GM18502 (cell line): ENCODE measurements around the gene ANGEL1.
A peak's percentile ranks its signal among the peaks of the same experiment; 100 is the strongest.

ENCODE experiments used
- ATAC-seq: cut with Tn5 transposase; IDR thresholded peaks from one replicate; pipeline ENCODE4 v1.9.1; 2021; ENCODE audit warnings: mild to moderate bottlenecking; ENCODE audit not compliant: unreplicated experiment, poor library complexity

Gene ANGEL1

DNA sequence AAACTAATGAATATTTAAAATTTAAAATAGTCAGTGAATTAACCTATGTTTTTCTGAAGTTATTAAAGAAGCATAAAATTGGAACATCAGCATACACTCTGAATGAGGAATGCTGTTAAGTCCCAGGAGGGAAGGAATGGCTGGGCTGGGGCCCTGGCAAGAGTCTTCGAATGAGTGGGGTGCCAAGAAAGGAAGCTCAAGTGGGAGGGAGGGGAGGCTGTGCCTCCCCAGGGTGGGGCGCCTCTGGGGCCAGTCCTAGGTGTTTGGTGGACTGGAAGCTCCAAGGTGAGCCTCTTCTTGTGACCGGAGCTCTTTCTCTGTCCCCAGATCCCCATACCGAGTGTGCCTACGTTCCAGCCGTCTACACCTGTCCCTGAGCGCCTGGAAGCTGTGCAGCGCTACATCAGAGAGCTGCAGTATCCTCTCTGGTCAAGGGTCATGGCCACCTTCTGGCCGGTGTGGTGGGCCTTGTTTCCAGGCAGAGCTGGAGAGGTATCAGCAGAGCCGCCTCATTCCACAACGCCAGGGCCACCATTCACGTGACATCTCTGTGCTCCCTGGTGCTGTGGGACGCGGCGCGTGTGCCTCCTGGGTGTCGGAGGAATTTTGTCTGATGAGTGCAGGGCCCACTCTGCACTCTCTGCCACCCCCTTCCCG is 42.9 kb downstream of the ANGEL1 start:
- no peak for ATAC-seq

DNA sequence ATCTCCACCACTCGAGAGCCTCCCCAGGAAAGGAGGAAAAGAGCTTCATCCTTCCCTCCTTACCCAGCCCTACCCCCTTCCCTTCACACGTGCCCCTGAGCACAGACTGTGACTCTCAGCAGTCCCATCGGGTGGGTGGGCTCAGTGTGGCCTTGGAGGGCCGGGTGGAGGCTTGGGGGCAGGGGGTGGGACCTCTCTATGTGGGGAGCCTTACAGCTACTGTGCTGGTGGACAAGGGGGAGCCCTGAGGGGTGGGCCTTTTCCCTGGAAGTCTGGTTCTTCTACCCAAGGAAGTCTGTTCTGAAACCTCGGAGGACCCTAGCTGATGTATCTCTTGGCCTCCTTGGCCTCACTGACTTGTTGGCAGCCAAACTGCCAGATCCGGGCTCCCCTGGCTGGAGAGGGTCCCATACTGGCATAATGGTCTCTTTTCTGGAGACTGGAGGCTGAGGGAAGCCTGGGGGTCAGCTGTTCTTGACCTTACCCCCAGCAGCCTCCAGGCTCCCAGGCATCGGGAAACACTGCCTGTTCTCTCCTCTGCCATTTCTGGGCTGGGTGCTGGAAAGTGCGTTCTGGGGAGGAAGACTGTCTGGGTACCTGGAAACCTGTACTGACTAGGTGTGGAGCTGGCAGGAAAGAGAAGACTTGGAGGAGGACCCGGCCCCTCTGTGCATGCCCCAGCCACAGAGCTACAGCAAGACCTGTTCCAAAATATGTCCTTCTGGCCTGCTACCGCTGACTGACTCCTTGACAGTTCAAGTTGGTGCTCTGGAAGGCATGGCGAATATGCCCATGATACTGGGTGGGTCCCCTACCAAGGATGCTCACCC is 43.8 kb downstream of the ANGEL1 start:
- no peak for ATAC-seq

DNA sequence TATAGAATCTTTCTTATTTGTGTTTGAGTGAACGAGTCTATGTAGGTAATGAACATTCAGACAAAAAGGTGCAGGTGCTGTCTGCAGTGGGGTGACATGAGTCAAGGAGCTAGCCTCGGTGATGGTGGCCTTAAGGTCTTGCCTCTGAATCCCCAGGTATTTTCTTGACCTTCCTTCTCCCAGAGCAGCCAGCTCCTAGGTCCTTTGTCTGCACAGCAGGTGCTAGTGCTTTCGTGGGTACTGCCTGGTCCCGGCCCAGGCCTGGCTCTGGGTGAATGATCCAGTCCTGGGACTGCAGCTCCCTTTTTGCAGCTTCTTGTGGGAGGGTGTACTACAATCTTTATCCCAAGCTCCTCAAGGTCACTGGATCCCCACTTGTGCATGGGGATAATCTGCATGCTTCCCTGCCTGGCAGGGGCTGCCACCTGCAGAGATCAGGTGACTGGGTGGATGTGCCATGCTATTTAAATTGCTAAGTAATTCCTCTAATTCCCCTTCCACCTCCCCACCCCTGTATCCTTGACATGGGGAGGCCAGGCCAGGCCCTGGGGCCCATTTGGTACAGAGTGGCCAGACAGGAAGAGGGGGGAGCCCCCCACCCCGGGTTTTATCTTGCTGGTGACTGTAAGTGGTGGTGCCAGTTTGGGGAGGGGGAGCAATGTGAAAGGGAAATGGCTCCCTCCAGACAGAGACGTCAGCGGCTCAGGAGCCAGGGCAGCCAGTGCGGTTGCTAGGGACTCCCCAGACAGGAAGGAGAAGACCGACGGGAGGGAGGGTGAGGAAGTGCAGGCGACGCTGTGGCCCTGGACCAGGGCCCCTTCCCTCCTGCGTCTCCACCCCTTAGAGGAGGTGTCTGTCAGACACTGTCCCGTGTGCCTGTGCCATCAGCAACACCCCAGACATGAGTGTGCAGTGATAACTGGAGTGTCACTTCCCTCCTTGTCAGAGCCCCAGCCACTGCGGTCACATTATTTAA is 44.7 kb downstream of the ANGEL1 start:
- peak; percentile 94 for ATAC-seq

DNA sequence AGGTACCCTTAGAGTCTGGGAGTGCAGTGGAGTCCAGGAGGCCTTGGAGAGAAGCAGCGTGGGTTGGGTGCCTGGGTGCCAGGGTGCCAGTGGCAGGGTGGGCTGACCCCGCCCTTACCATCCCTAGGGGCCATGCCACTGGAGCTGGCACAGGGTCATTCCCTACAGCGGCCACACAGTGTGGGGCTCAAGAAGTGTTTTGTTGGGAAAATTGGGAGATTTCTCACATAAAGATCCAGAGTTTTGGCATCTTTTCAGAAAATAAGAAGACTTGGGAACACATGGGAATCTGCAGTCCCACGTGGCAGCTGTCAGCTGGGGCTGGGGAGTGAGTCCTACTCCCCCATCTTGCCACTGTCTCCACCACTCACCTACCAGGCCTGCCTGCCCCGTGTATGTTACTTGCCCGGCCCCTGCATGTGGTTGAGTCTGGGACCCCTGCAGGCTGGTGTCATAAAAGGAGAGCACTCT is 47.2 kb downstream of the ANGEL1 start:
- ATAC-seq, result no peak

DNA sequence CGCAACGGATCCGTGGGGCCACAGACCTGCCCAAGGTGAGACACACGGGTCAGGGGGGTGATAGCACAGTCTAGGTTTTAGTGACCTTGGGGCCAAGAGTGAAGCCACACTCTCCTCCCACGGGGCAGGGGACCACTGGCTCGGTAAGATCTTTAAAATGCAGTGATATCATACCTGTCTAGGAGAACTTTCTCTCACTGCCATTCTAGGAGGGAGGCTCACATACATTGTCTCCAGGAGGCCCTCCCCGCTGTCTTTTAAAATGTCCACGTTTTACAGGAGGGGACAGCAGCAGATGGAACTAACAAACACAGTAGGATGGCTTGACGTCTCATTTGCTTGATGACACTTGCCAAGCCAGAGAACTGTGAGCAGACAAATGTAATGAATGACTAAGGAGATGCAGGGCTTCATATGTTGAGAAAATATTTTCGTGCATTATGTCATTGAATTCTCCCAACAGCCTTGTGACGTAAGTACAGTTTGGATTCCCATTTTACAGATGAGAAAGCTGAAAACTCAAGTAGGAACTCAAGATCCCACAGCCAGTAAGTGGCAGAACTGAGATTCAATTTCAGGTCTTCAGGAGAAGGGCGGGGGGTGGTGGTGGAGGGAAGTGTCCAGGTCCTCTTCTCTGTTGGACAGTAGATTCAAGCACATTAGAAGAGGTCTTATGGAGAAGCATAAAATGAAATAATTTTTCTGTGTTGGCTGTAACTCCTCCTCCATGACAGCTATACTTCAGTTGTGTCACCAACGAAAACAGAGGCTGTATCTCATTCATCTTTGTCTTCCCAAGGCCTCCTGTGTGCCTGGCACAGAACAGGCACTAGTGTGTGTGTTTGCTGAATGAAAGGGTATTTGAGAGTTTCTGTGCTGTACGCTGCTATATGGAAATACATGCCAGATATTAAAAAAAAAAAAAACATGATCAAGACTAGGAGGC is 49.3 kb downstream of the ANGEL1 start:
- ATAC-seq, result no peak

DNA sequence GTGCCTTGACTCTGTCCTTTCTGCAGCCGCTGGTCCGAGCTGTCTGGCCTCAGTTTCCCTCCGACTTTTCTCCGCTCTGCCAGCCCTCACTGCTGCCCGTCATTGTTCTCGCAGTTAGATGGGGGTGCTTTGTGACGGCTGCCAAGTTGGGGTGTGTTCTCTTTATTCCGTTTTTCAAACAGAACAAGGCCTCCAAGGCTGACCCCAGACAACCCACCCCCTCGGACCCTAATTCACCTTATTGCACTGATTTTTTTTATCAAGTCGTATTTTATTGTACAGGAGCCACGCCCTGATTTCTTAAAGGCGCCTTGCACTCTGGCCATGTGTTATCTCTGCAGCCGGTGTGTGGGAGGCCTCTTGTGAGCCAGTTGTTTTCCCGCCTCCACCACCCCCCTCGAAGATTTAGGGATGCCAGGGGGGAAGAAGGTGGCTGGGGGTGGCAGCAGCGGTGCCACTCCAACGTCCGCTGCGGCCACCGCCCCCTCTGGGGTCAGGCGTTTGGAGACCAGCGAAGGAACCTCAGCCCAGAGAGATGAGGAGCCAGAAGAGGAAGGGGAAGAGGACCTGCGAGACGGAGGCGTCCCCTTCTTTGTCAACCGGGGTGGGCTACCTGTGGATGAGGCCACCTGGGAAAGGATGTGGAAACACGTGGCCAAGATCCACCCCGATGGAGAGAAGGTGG is 50.1 kb downstream of the ANGEL1 start:
- ATAC-seq, result no peak

DNA sequence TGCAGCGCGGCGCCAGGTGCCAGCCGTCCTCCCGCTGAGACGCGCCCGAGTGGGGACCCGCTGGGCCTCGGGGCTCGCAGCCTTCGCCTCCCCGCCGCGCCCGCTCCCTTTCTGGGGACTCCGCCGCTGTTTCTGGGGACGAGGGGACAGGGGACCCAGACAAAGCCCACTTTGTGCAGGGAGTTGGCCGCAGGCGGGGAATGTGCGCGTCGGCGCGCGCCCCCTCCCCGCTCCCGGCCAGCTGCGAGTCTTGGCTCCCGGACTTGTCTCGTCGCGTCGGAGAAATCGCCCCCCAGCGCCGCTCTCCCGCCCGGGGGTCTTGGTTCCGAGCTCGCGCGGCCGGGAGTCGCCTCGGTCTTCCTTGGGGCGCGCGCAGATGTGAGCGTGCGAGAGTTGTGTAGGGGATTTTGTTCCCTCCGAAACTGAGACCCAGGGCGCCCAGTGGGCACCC is 50.7 kb downstream of the ANGEL1 start:
- ATAC-seq, result peak; percentile 3

DNA sequence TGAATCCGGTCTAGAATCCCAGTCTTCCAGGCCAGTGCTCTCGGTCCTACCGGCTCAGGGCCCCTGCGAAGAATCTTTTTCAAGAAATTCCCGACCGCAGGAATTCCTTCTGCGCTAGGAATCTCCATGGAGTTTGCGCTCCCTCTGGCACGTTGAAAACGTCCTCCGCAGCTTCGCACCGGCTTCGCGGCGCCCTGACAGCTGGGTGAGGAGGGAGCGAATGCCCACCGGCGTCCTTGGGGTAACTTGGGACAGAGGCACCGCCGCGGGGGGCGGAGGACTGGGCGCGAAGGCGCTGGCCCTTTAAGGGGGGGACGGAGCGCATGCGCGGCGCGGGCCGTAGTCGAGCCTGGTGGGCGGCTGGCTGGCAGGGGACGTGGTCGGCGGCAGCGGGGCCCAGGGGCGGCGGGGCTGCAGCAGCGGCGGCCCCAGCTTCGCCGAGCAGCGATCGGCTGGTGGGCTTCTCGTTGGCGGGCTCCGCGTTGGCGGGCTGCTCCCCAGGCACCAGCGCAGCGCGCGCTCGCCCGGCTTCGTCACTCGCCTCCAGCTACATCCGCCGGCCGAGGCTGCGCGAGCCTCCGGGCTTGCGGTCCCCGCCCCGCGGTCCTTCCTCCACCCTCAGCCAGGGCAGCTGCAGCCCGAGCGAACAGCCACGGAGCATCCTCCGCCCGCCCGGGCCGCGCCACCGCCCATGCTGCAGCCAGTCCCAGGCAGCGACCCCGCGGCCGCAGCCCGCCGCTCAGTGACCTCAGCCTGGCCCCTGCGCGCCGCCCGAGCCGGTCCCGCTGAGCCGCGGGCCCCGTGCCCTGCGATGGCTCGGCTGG is 51.3 kb downstream of the ANGEL1 start, which contains the start of gene VASH1:
Gene VASH1, plus strand, starts transcription at position 333 of the 824 bp plus-strand sequence. CDS start 1,354 bp downstream, outside the sequence.
- peak; percentile 84 for ATAC-seq

DNA sequence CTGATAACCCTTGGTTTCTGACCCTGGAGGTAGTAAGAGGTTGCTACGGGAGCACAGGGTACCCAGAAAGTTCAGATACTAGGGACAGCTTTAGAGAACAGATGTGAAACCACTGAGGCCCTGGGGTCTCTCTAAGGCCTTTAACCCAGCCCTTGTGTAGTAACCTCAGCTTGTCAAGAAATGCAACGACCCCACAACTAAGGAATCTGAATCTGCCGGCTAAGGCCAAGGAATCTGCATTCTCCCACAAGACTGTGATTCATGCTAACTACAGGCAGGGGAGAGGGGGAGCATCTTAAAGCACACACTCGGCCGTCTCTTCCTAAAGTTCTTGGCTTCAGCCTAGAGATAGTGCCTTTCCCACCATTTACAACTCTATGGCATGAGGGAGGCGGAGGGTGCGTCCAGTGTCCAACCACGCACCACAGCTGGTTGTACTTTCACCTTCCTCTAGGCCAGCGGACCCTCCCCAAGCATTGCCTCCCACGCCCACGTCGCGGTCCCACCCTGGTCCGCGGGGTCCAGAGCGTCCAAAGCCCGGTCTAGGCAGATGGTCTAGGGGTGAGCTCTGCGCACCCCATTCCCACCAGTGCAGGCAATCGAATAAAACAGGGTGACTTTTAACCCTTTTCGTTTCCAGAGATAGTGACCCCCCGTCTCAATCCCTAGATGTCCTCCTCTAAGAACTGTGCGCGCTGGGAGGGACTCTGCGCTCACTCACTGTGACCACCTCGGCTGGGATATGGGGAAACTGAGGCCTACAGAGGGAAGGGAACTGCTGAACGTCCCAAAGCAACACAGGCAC is 52.1 kb downstream of the ANGEL1 start:
- no peak for ATAC-seq

DNA sequence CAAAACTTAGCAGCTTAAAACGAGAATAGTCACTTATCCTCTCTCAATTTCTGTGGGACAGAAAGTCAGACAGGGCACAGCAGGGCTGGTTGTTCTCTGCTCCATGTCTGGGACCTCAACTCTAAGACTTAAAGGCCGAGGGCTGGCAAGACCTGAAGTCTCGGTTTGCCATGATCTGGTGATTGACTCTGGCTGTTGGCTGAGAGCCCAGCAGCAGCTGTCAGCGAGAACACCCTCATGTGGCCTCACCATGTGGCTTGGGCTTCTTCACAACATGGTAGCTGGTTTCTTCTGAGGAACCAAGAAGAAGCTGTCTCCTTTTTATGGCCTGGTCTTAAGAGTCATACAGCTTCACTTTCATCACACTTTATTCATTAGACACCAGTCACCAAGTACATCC is 53.1 kb downstream of the ANGEL1 start:
- ATAC-seq, result no peak

DNA sequence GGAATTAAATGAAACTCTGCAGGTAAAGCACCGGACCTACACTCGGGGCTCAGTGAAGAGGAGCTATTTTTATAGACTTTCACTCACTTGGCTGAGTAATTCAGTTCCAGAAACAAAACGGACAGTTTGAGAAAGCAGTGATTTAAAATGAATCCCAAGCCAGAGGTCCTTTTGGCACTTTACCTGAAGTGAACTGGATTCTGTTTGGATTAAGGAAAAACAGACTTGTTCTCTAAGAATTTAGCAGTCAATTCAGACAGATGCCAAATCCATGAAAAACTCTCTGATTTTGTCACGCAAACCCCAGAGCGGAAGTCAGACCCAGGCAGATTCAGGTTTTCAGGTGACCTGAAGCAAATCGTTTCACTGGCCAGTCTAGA is 56.3 kb downstream of the ANGEL1 start:
- ATAC-seq, result no peak

DNA sequence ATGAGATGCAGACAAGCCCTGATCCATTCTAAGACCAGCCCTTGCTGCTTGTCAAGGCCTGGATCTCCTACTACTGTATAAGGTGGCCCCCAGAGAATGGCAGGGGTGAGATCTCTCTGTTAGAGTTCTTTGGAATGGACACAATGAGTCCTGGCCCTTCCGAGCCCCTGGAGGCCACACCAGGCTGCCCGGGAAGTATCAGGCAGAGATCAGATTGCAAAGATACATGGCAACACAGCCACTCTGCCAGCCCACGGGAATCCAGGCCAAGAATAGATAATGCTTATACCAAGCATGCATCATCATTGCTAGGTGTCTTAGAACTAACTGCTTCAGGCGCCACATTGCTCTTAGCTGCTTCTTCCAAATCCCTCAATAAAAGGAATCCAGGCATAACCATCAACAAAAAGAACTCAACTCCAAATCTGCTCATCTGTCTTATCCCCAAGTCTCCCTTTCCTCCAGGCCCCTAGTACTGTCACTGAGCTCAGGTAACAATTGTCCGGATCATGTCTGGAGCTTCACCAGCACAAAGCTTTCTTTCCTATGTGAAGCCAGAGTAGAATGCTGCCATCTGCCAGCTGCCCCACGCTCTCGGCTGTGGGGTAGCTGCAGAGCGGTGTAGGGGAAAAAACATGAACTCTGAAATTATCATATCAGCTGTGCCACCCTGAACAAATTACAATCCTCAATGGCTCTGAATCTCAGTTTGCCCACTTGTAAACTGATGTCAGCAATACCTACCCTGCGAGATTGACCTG is 56.9 kb downstream of the ANGEL1 start:
- ATAC-seq, result no peak

DNA sequence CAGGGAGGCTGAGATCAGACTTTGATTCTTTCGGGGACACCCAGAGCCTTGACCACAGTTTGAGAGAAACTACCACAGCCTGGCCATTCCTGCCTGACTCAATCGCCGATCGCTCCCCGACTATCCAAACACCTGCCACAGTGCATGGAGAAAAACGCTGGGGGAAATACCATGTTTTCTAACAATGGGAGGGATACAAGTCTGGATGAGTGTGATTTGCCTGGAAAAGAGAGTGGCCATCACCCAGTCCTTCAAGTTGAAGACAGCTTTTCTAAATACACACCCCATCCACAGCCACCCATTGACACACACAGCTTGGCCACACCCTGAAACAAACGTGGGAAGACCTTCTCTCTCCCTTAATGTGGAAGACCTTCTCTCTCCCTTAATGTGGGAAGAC is 58.1 kb downstream of the ANGEL1 start:
- no peak for ATAC-seq

DNA sequence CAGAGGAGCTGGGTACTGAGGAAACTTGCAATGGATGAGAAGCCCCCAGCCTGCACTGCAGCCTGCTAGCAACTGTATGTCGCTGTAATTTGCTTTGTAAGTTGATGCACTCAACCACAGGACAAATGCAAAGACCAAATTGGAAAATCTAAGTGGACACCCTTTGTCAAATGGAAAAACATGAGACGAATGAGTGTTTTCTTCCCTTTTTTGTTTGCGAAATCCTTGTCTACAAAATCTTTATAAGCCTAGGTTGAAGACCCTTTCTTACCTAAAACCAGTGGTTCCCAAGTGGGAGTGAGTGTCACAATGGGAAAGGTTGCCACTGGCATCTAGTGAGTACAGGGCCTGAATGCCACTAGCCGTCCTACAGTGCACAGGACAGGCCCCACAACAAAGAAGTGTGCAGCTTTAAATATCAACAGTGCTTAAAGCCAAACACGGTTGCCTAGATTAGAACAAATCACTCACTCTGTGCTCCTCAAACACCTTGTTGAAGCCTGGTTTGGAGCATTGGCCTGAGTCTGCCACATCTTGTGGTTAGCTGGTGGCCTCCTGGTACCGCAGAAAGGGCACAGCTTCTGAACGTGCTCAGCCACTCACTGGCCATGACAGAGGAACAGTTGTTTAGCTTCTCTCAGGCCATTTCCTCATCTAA is 59.0 kb downstream of the ANGEL1 start:
- no peak for ATAC-seq

DNA sequence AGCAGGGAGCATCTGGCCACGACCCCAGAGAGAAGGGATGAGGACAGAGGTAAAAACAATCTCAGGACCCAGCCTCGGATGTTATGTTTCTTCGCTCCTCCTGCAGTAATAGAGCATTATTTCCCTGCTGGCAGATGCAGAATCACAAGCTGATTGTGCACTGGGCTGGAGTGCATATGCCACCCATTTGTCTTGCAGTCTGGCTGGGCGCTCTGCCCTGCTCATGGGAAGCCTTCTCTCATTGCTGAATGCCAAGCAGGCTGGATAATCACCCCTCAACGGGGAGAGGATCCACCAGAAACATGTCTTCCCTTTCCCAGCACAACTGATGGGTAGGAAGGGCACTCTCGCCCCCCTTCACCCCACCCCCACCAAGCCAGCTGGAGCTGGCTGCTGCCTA is 59.9 kb downstream of the ANGEL1 start:
- no peak for ATAC-seq

DNA sequence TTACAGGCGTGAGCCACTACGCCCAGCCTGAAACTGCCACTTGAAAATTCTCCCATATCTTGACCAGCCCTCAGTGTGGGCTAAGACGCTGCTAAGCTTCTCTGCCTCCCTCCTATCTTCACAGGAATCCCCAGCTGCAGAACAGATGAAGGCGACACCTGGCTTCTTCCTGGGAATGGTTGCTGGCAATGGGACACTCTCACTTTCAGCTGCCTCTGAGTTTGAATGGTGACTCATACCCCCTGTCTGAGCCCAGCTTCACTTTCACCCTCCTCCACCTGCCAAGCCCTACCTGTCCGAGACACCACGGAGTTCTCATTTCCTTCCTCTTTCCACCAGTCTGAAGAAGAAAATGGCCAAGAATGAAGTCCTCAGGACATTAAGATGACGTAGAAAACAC is 69.7 kb downstream of the ANGEL1 start:
- ATAC-seq, result no peak
